NB4 (cell line): ENCODE results near the gene CIAO3.
A peak's percentile ranks its signal among the peaks of the same experiment; 100 is the strongest.
"Not testable (repeated sequence)": the region's sequence is repeated elsewhere in the genome, so short reads cannot be mapped to it uniquely, and the experiment has no call there.

Experiments used
- DNase-seq: peaks from one replicate; pipeline ENCODE4 v3.0.0; 2010; ENCODE audit warnings: low read depth
- H3K4me3 ChIP-seq: one replicate; pipeline ENCODE4 v1.5.1; 2011; ENCODE audit warnings: mild to moderate bottlenecking, low read depth, low read length, moderate library complexity
- CTCF ChIP-seq: IDR thresholded peaks from one replicate; pipeline ENCODE4 v1.5.1; 2012; ENCODE audit warnings: low read depth, low read length
- MAX ChIP-seq: IDR thresholded peaks from 2 replicates; pipeline ENCODE4 v1.6.1; 2011; ENCODE audit warnings: low read depth, low read length
- MYC ChIP-seq: IDR thresholded peaks from 2 replicates; pipeline ENCODE4 v1.6.1; 2011; ENCODE audit warnings: low read depth, low read length
- POLR2A ChIP-seq: IDR thresholded peaks from 2 replicates; pipeline ENCODE4 v1.6.1; 2011; ENCODE audit warnings: mild to moderate bottlenecking; ENCODE audit not compliant: insufficient read length; ENCODE audit errors: extremely low read depth

Gene CIAO3

GRCh38 chr16:693766-694165 is 47.0 kb downstream of the CIAO3 start:
- no peak overlapping the region for H3K4me3 ChIP-seq
- TF ChIP-seq POLR2A (no peak), MYC (no peak), CTCF (no peak), MAX (no peak)
- no peak for DNase-seq

- no peak for DNase-seq
- no peak overlapping the region for H3K4me3 ChIP-seq
- TF ChIP-seq POLR2A (no peak), CTCF (no peak)
These were observed 47.4 kb downstream of the CIAO3 start for GRCh38 chr16:693364-693763.

- H3K4me3 ChIP-seq: no peak overlapping the region
- no peak for DNase-seq
- TF ChIP-seq MAX (no peak), POLR2A (no peak), MYC (no peak), CTCF (no peak)
These were observed 48.3 kb downstream of the CIAO3 start for GRCh38 chr16:692356-693108.

- H3K4me3 ChIP-seq, DNase-seq: not testable (repeated sequence)
These were observed 49.6 kb downstream of the CIAO3 start for GRCh38 chr16:691242-691641.

GRCh38 chr16:689175-689897 is 51.5 kb downstream of the CIAO3 start:
- peak overlapping the region; percentile 73 for H3K4me3 ChIP-seq
- TF ChIP-seq POLR2A: peak; percentile 2
- TF ChIP-seq MAX: no peak
- TF ChIP-seq CTCF: no peak
- DNase-seq: no peak

GRCh38 chr16:687499-687898 is 53.3 kb downstream of the CIAO3 start:
- DNase-seq: no peak
- no peak overlapping the region for H3K4me3 ChIP-seq
- TF ChIP-seq CTCF (no peak), MYC (no peak), MAX (no peak), POLR2A (no peak)
